ENCODE results near the gene LRRC75A.

The LRRC75A gene

DNA sequence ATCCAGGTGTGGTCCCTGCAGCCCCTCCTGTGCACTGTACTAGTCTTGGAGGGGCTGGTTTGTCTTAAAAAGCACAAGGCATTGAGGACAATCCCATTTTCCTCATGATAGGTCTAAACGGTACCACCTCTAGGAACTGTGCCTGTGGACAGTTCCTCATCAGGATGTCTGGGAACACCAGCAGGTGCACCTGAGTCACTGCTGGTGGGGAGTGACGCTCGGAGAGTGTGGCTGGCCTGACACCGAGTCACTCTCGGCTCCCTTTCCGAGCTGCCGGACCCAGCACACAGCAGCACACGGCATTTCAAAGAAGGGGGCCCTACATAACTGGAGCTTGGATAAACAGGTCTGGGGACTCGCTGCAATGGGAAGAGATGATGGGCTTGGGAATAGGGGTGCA, 25.6 kb downstream of the LRRC75A start:
- TF ChIP-seq, protein P1, sequence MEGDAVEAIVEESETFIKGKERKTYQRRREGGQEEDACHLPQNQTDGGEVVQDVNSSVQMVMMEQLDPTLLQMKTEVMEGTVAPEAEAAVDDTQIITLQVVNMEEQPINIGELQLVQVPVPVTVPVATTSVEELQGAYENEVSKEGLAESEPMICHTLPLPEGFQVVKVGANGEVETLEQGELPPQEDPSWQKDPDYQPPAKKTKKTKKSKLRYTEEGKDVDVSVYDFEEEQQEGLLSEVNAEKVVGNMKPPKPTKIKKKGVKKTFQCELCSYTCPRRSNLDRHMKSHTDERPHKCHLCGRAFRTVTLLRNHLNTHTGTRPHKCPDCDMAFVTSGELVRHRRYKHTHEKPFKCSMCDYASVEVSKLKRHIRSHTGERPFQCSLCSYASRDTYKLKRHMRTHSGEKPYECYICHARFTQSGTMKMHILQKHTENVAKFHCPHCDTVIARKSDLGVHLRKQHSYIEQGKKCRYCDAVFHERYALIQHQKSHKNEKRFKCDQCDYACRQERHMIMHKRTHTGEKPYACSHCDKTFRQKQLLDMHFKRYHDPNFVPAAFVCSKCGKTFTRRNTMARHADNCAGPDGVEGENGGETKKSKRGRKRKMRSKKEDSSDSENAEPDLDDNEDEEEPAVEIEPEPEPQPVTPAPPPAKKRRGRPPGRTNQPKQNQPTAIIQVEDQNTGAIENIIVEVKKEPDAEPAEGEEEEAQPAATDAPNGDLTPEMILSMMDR (IDR thresholded peaks at IDR 0.05; ENCODE audit: low read depth, low read length) = no peak
- no peak overlapping the region for H3K4me3 ChIP-seq (ENCODE audit: low read depth, low read length)

DNA sequence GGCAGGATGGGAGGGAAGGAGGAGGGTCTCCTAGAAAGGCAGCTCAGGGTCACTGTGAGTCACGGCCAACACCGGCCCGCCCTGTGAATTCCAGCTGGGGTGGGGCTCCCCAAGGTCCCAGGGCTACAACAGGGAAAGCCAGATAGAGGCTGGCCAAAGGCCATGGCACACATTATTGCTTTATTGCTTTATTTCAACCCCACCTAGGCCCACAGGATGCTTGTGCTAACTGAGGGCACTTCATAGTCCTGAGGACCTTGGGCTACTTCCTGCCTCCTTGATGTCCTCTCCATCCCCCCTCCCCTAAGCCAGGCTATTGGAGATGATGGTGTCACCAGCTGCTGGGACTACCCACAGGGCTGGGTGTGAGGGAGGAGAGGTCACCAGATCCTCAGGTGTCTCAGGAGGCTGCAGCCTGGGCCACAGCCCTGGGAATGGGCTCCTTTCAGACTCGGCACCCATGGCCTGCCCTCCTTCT, 26.1 kb downstream of the LRRC75A start:
- H3K4me3 ChIP-seq (ENCODE audit: low read depth, low read length) = no peak overlapping the region
- TF ChIP-seq, protein P1 (IDR thresholded peaks at IDR 0.05; ENCODE audit: low read depth, low read length) = no peak

DNA sequence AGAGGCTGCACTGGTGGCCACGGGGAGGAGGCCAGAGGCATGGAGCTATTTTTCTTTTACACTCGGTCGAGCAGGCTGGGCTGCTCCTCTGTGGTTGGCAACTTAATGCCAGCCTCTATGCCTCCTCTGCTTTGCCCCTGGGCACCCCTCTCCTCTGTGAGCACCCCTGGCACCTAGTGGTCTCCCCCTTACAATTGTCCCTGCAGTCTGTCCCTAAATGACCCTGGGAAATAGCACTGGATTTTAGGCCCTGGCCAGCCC, 27.0 kb downstream of the LRRC75A start:
- TF ChIP-seq, protein P1 (IDR thresholded peaks at IDR 0.05; ENCODE audit: low read depth, low read length) = no peak
- no peak overlapping the region for H3K4me3 ChIP-seq (ENCODE audit: low read depth, low read length)

DNA sequence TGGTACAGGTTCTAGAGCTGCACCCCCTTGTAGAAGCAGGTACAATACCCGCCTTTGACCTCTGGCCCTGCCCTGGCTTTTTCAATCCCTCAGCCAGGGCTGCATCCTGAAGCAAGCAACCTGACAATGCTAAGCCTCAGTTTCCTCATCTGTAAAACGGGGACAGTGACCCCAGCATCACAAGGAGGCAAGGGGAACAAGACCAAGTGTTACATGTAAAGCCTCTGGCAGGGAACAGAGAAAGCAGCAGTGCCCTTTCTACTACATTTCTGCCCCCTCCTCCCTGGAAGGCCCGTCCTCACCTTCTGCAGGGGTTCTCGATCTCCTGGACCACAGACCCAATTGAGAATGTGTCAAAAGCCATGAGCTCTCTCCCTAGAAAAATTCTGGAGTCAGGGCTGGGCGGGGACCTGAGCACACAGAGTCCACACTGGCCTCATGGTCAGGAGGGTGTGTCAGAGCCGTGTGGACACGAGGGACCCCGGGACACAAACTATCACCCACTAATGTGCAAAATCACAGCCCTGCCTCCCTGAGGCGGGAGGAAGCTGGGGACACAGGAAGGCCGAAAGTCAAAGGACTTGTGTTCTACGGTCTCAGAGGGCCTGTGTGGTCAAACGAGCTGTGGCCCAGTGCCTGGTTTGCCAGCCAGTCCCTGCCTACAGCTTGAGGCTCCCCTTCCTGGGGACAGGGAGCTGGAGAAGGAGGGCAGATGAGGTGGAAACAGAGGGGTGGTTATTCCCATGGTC, 27.5 kb downstream of the LRRC75A start:
- no peak overlapping the region for H3K4me3 ChIP-seq (ENCODE audit: low read depth, low read length)
- TF ChIP-seq, protein P1 (IDR thresholded peaks at IDR 0.05; ENCODE audit: low read depth, low read length) = no peak

DNA sequence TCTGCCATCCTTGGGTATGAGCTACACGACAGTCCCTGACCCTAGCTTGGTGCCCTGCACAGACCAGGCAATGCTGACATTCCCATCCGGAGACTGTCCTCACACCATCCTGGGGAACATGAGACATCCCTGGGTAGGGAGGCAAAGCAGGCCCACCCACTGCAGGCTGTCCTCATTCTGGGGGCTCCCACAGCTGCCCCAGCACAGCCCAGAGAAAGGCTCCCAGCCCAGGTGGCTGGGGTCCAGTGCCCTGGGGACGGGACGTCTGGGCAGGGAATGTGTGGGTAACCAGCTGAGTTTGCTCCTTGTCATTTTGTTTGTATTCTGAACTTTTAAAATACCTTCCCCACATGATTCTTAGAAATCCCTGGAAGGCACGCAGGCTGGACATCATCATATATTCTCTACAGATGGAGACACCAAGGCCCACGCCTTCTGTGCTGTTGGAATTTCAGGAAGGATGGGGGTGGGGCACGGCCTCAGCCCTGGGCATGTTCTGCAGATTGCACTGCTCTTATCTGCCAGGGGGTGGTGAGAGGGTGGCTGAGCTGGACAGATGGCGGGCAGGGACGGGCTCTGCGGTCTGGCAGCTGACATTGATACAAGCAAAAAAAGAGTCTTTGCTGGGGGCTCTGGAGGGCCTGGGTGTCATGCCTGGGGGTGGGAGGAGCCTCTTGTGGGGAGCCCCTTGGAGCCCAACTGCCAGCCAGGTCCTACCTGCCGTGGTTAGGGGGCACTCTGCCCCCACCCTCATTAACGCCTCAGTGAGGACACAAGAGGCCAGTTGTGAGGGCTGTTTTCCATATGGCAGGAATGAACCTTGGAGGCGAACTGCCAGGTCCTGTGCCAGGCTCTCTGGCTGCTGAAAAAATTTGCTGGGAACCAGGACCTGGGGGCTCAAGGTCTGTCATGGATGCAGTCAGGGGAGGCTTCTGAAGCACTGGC, 28.4 kb downstream of the LRRC75A start:
- no peak overlapping the region for H3K4me3 ChIP-seq (ENCODE audit: low read depth, low read length)
- TF ChIP-seq, protein P1 (IDR thresholded peaks at IDR 0.05; ENCODE audit: low read depth, low read length) = peak; percentile 46; the same call in 1 of the 2 replicates

DNA sequence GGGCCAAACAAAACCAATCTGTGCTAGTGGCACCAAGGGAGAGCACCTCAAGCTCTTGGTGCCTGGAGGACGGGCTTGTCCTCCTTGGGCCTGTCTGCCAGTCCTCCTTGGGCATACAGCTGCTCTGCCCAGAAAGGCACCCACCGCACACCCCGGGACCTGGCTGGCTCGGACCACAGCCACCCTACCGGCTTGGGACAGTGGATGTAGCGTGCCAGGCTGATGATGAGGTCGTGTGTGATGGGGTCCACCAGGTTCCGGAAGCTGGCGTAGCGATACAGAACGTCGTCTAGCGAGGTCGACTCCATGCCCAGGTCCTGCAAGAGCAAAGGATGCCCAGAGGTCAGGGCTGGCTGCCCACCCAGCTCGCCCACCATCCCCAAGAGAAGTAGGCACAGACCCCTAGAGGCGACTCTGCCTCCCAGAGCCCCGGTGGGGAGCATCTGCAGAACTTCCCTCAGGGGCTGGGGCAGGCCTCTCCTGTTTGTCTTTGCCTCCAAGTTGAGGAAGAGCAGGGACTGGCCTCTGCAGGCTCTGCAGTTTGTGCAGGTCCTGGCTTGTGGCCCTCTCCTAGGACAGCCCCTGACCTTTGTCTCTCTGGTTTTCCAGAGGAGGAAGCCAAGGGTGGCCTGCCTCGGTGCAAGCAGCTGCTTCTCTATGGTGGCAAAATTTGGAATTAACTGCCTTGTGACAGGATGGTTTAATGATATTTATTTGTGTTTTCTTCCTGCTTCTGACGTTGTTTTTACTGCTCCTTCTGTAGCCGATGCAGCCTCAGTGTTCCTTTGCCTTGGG, 29.7 kb downstream of the LRRC75A start:
- TF ChIP-seq, protein P1 (IDR thresholded peaks at IDR 0.05; ENCODE audit: low read depth, low read length) = no peak
- H3K4me3 ChIP-seq (ENCODE audit: low read depth, low read length) = no peak overlapping the region

Measured in WI38 (cell line).